ENCODE data around the gene SHB. TPM values are rescaled to one million over a fixed set of nuclear protein-coding genes. Genes with fewer than 3 reads are reported as not detected.

SHB gene
- total RNA-seq, 2 experiments from 2014 or later, result 0.41 to 1.0 TPM

GRCh38 chr9:37943345-37944265 is 125.4 kb downstream of the SHB start:
- DNase-seq (ENCODE audit: low spot score), result no peak
- POLR2A ChIA-PET, result no interaction called here
- H3K9me3 ChIP-seq (ENCODE audit: low read length), result no peaks in the 10 kb centered on the region
- H3K4me3 ChIP-seq (ENCODE audit: low read depth, low read length, poor library complexity, severe bottlenecking), result no peak overlapping the region
- no peak overlapping the region for H3K27ac ChIP-seq (ENCODE audit: low read depth, low read length, poor library complexity, severe bottlenecking)
- no peaks in the 10 kb centered on the region for H3K79me2 ChIP-seq (ENCODE audit: insufficient read depth, low read depth, low read length)
- H3K4me1 ChIP-seq (ENCODE audit: insufficient read depth, low read length, poor library complexity, severe bottlenecking), result no peaks in the 10 kb centered on the region
- CTCF ChIA-PET (ENCODE audit: unreplicated experiment), result no interaction called here
- TF ChIP-seq CTCF (conservative IDR thresholded peaks at IDR 0.05; ENCODE audit: low read length), result no peak
- no peak for TF ChIP-seq EZH2phosphoT487 (IDR thresholded peaks at IDR 0.05; ENCODE audit: borderline replicate concordance, low read depth, low read length)
- H3K9me2 ChIP-seq (ENCODE audit: insufficient read depth, low read length), result no peaks in the 10 kb centered on the region
- no peaks in the 10 kb centered on the region for H3K36me3 ChIP-seq (ENCODE audit: insufficient read depth, low read length)
- no peak overlapping the region for H3K4me2 ChIP-seq (ENCODE audit: low read length)
- no peaks in the 10 kb centered on the region for H4K20me1 ChIP-seq (ENCODE audit: insufficient read depth, low read length)
- intact Hi-C loops (cut with micrococcal nuclease; ENCODE audit: unreplicated experiment), result no loop called here
- no peak overlapping the region for H2AFZ ChIP-seq (ENCODE audit: low read length)
- no TSS peak for BruUV-seq (replicated peaks)

GRCh38 chr9:37942621-37943344 is 126.2 kb downstream of the SHB start:
- H3K79me2 ChIP-seq (ENCODE audit: insufficient read depth, low read depth, low read length), result no peaks in the 10 kb centered on the region
- H3K4me3 ChIP-seq (ENCODE audit: low read depth, low read length, poor library complexity, severe bottlenecking), result no peak overlapping the region
- no peaks in the 10 kb centered on the region for H3K9me3 ChIP-seq (ENCODE audit: low read length)
- no peak overlapping the region for H2AFZ ChIP-seq (ENCODE audit: low read length)
- BruUV-seq (replicated peaks), result no TSS peak
- ChIA-PET CTCF (ENCODE audit: unreplicated experiment) (no interaction called here), POLR2A (no interaction called here)
- H3K9me2 ChIP-seq (ENCODE audit: insufficient read depth, low read length), result no peaks in the 10 kb centered on the region
- H3K4me1 ChIP-seq (ENCODE audit: insufficient read depth, low read length, poor library complexity, severe bottlenecking), result no peaks in the 10 kb centered on the region
- intact Hi-C loops (cut with micrococcal nuclease; ENCODE audit: unreplicated experiment), result no loop called here
- H4K20me1 ChIP-seq (ENCODE audit: insufficient read depth, low read length), result no peaks in the 10 kb centered on the region
- no peak overlapping the region for H3K4me2 ChIP-seq (ENCODE audit: low read length)
- no peak overlapping the region for H3K27ac ChIP-seq (ENCODE audit: low read depth, low read length, poor library complexity, severe bottlenecking)
- H3K36me3 ChIP-seq (ENCODE audit: insufficient read depth, low read length), result no peaks in the 10 kb centered on the region
- no peak for DNase-seq (ENCODE audit: low spot score)
- TF ChIP-seq CTCF (conservative IDR thresholded peaks at IDR 0.05; ENCODE audit: low read length) (no peak), EZH2phosphoT487 (IDR thresholded peaks at IDR 0.05; ENCODE audit: borderline replicate concordance, low read depth, low read length) (no peak)
